ENCODE data around the gene HIBADH. TPM values are rescaled to one million over a fixed set of nuclear protein-coding genes. Genes with fewer than 3 reads are reported as not detected.

Gene HIBADH
- total RNA-seq, 1 experiment from 2014 or later: 31.2 TPM

DNA sequence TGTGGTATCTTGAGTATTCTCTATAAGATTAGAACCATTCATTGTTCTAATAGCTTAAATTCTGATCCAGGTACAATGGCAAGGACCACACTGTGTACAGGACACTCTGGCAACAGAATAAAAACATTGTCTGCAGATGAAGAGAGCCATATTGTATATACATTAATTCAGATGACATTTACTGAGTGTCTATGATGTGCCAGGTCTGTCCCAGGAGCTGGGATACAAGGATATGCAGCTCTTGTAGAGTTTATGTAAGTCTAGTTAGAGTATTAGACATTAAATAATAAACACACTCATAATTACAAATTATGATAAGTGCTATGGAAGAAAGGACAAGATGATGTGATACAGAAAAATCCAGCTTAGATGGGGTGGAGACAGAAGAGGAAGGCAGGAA lies 184.1 kb downstream of the HIBADH start:
- no TSS peak for BruUV-seq (replicated peaks)
- no peaks in the 10 kb centered on the region for H3K4me1 ChIP-seq (ENCODE audit: control insufficient read depth, insufficient read depth, low read length)
- intact Hi-C loops (cut with micrococcal nuclease; ENCODE audit: unreplicated experiment) (no loop called here), in situ Hi-C loops (cut with HindIII; ENCODE audit: low pct_unique_long_range_greater_than_20kb, low sequenced_read_pairs) (no loop called here)
- peaks cover 3% of the 10 kb centered on the region; the same call in 1 of the 2 replicates for H3K27me3 ChIP-seq (ENCODE audit: control insufficient read depth, insufficient read depth, low read length)
- POLR2A ChIA-PET: interaction anchor here (0.5 kb wide), 1 partner anchor 247 kb away, joined by 5 read pairs; no protein-coding TSS in a partner anchor
- H3K9me3 ChIP-seq (ENCODE audit: control insufficient read depth, insufficient read depth, low read depth, low read length): no peaks in the 10 kb centered on the region
- CTCF ChIA-PET: no interaction called here
- ATAC-seq (no peak), DNase-seq (ENCODE audit: low read depth, low spot score) (no peak)
- H3K4me3 ChIP-seq (ENCODE audit: low read depth in 2 of 2, low read length in 2 of 2): no peak overlapping the region
- H3K36me3 ChIP-seq (ENCODE audit: control insufficient read depth, insufficient read depth, low read length): no peaks in the 10 kb centered on the region
- TF ChIP-seq, protein P1, sequence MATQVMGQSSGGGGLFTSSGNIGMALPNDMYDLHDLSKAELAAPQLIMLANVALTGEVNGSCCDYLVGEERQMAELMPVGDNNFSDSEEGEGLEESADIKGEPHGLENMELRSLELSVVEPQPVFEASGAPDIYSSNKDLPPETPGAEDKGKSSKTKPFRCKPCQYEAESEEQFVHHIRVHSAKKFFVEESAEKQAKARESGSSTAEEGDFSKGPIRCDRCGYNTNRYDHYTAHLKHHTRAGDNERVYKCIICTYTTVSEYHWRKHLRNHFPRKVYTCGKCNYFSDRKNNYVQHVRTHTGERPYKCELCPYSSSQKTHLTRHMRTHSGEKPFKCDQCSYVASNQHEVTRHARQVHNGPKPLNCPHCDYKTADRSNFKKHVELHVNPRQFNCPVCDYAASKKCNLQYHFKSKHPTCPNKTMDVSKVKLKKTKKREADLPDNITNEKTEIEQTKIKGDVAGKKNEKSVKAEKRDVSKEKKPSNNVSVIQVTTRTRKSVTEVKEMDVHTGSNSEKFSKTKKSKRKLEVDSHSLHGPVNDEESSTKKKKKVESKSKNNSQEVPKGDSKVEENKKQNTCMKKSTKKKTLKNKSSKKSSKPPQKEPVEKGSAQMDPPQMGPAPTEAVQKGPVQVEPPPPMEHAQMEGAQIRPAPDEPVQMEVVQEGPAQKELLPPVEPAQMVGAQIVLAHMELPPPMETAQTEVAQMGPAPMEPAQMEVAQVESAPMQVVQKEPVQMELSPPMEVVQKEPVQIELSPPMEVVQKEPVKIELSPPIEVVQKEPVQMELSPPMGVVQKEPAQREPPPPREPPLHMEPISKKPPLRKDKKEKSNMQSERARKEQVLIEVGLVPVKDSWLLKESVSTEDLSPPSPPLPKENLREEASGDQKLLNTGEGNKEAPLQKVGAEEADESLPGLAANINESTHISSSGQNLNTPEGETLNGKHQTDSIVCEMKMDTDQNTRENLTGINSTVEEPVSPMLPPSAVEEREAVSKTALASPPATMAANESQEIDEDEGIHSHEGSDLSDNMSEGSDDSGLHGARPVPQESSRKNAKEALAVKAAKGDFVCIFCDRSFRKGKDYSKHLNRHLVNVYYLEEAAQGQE (IDR thresholded peaks at IDR 0.05; ENCODE audit: insufficient read depth in 1 of 2, low read depth in 2 of 2, low read length in 1 of 2): no peak
- TF ChIP-seq TCF7L2 (IDR thresholded peaks at IDR 0.05; ENCODE audit: low read depth, low read length) (no peak), SIN3A (IDR thresholded peaks at IDR 0.05; ENCODE audit: borderline replicate concordance, insufficient read depth, low read depth, low read length) (no peak)
- no peak overlapping the region for H3K27ac ChIP-seq (ENCODE audit: low read length)

DNA sequence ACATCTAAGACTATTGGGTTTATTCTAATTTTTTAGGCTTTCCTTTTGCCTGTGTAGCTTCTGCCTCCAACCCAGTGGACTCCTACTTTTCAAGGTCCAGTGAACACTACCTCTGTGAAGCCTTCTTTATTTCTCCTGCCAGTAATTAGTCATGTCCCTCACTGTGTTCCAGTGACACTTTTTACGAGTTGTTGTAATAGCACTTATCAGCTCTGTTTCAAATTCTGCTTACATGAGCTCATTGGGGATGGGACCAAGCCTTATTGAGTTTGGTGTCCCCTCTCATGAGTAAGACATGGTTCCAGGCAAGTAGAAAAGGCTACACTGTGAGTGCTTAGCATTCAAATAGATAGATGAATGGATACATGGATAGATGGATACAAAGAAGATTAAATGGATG lies 184.6 kb downstream of the HIBADH start:
- ATAC-seq (no peak), DNase-seq (ENCODE audit: low read depth, low spot score) (no peak)
- Histone ChIP-seq H3K27ac (ENCODE audit: low read length) (no peak overlapping the region), H3K4me1 (ENCODE audit: control insufficient read depth, insufficient read depth, low read length) (no peaks in the 10 kb centered on the region), H3K9me3 (ENCODE audit: control insufficient read depth, insufficient read depth, low read depth, low read length) (no peaks in the 10 kb centered on the region), H3K27me3 (ENCODE audit: control insufficient read depth, insufficient read depth, low read length) (peaks cover 6% of the 10 kb centered on the region; the same call in 1 of the 2 replicates), H3K4me3 (ENCODE audit: low read depth in 2 of 2, low read length in 2 of 2) (no peak overlapping the region), H3K36me3 (ENCODE audit: control insufficient read depth, insufficient read depth, low read length) (no peaks in the 10 kb centered on the region)
- TF ChIP-seq POLR2AphosphoS5 (IDR thresholded peaks at IDR 0.05; ENCODE audit: low read depth, low read length) (no peak), SIN3A (IDR thresholded peaks at IDR 0.05; ENCODE audit: borderline replicate concordance, insufficient read depth, low read depth, low read length) (no peak), TCF7L2 (IDR thresholded peaks at IDR 0.05; ENCODE audit: low read depth, low read length) (no peak)
- TF ChIP-seq, protein P1 (IDR thresholded peaks at IDR 0.05; ENCODE audit: insufficient read depth in 1 of 2, low read depth in 2 of 2, low read length in 1 of 2): no peak
- TF ChIP-seq, protein P2, sequence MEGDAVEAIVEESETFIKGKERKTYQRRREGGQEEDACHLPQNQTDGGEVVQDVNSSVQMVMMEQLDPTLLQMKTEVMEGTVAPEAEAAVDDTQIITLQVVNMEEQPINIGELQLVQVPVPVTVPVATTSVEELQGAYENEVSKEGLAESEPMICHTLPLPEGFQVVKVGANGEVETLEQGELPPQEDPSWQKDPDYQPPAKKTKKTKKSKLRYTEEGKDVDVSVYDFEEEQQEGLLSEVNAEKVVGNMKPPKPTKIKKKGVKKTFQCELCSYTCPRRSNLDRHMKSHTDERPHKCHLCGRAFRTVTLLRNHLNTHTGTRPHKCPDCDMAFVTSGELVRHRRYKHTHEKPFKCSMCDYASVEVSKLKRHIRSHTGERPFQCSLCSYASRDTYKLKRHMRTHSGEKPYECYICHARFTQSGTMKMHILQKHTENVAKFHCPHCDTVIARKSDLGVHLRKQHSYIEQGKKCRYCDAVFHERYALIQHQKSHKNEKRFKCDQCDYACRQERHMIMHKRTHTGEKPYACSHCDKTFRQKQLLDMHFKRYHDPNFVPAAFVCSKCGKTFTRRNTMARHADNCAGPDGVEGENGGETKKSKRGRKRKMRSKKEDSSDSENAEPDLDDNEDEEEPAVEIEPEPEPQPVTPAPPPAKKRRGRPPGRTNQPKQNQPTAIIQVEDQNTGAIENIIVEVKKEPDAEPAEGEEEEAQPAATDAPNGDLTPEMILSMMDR (IDR thresholded peaks at IDR 0.05): no peak
- no TSS peak for BruUV-seq (replicated peaks)
- intact Hi-C loops (cut with micrococcal nuclease; ENCODE audit: unreplicated experiment) (no loop called here), in situ Hi-C loops (cut with HindIII; ENCODE audit: low pct_unique_long_range_greater_than_20kb, low sequenced_read_pairs) (no loop called here)
- ChIA-PET CTCF (no interaction called here), POLR2A (interaction anchor here (0.5 kb wide), 1 partner anchor 246 kb away, joined by 5 read pairs; no protein-coding TSS in a partner anchor)

Measured in Panc1 (cell line).